IPS-NIHi7 (cell line): ENCODE data around the gene CFAP410.
"Not testable (repeated sequence)": the region's sequence is repeated elsewhere in the genome, so short reads cannot be mapped to it uniquely, and the experiment has no call there.

ENCODE experiments used
- DNase-seq: peaks from one replicate; pipeline ENCODE4 v3.0.0; 2012; ENCODE audit warnings: mixed read lengths; ENCODE audit errors: extremely low spot score

Gene CFAP410

DNA sequence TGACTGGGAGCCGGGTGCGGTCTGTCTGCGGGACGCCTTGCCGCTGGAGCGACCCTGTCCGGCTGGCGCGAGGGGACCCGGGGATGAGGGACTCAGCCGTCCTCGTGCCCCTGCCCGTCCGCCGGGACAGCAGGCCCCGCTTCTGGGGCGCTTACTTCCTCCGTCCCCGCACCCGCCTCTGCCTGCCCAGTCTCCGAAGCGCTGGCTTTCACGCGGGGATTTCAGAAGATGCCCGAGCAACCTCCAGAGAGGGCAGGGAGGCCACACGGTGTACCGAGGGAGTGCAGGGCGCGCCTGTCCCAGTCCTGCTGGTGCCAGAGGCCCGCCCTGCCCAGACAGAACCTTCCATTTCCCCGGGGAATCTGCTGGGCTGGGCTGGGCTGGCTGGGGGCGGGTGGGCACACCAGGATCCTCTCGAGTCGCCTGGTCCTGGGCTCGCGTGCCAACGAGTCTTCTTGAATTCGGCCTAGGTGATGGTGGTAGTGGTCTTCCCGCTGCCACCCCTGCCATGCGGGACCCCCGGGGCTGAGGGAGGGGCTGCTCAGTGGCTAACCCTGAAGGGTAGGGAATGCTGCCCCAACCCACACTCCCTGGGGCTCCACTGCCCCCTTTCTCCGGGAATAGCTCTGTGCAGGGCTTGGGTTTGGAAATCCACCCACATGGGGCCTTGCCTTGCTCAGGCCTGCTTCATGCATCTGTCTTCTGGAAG is 11.7 kb upstream of the CFAP410 start:
- no peak for DNase-seq

DNA sequence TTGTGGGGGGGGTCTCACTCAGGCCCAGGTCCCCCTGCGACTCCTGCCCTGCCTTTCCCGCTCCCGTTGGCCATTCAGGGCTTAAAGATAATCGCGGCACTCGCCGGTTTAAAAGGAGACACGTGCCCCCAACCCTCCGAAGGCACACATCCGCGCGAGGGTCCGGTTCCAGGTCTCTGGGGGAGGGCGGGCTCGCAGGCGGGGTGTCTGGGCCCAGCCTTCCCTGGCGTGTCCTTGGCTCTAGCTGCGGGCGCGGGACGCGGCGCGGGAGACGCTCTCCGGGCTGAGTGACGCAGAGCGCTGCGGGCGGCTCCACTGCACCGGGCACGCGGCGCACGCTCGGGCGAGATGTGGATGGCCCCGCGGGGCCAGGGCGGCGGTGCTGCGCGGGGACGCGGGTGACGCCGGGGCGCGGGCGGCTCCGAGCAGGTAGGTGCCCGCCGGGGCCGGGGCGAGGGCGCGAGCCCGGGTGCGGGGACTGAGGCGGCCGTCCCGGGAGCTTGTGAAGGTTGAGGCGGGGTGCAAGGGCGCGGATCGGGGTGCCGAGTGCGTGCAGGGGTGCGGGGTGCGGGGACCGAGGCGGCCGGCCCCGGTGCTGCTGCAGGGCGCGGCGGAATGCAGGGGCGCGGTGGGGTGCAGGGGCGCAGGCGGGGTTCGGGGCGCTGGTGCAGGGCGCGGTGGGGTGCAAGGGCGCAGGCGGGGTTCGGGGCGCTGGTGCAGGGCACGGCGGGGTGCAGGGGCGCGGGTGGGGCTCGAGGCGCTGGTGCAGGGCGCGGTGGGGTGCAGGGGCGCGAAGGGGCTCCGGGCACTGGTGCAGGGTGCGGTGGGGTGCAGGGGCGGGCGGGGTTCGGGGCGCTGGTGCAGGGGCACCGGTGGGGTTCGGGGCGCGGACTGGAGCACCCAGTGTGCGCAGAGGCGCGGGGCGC is 10.9 kb upstream of the CFAP410 start:
- DNase-seq = no peak

DNA sequence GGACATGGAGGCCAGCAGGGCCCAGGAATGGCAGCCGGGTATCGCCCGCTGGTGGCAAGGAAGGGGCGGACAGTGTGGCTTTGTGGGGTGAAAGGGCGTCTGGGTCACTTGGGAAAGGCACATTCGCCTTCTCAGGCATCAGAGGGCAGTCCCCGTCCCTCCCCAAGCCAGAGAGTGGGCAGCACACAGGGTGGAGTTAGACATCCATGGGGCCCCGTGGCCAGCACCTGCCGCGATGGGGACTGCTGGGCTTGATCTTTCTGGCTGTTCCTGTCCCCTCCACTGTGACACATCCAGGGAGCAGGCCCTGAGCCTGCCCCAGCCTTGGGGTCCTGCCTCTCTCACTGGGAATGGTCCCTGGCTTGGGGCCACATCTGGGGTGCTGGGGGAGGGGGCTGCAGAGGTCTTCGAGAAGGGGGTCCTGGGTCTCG is 10.2 kb upstream of the CFAP410 start:
- no peak for DNase-seq

DNA sequence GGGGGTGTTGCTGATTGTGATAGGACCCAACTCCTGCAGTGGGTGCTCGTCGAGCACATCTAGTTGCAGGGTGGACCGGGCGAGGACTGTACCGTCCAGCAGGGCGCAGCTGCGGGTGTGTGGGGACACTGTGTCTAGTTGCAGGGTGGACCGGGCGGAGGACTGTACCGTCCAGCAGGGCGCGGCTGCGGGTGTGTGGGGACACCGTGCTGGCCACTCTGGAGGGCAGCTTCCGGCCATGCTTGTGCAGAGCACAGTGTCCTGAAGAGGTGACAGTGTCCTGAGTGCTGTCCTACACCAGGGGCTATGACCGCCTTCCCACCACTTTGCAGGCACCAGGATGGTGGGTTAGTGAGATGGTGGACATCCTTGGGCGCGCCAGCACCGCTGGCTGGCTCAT is 9.7 kb upstream of the CFAP410 start:
- DNase-seq = no peak

DNA sequence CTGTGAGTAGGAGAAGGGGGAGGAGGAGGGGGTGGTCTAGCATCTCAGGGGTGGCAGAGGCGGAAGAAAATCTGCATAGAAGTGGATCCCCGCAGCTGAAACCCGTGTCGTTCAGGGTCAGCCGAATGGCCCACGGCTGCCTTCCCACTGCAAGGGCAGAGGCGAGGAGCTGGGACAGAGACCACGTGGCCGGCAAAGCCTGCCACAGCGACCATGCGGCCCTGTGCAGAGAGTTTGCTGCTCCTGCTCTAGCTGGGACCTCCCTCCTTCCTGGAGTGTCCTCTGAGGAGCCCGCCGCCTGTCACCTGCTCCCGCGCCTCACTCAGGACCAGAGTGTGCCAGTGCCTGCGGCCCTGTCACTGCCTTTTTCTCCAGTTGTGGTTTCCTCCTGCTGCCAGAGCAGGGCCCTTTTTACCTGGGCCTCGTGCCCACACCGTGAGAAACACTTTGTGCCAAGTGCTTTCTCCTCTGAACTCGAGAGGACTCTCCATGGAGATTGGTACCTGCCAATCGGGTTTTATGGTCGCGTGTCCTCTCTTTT is 8.8 kb upstream of the CFAP410 start:
- no peak for DNase-seq

DNA sequence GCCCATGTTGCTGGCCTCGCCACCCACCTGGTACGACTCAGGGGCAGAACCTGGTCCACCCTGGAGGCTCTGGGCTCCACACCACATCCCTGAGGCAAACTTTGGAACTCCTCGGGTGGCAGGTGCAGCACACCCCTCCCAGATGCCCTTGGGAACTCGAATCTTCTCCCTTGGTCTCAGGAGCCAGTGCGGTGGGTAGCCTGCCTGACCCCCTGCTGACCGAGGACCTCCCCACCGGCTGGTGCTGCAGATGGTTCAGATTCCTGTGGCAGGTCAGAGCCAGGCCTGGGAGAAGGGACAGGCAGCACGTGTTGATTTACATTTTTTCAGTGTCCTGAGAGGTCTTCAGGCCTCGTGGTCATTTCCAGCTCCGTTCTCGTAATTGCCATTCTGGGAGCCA is 6.3 kb upstream of the CFAP410 start:
- no peak for DNase-seq

DNA sequence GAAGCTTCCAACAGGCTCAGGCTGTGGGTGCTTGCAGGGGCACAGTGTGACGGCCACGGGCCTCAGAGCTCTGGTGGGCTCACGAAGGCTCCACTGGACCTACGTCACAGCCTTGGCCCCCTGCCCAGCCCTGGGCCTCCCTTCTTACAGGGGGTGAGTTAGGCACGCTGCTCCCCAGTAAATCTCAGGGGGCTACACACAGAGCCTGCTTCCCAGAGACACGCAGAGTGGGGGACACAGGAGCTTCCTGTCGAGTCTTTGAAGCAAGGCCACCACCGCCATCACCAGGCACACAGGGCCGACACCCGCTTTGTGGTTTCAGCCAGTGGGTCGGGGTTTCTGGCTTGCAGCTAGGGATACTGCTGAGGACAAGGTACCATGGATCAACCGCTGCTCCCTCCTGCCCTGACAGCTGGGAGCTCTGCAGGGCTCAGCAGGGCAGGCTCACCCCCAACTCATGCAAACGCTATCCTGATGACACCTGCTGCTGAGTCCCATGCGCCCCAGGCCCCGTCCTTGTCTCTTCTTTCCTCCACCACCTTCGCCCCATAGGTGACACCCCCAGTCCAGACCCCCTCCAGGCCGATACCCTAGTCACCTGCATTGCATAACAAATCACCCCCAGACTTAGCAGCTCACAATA is 5.5 kb upstream of the CFAP410 start:
- no peak for DNase-seq

DNA sequence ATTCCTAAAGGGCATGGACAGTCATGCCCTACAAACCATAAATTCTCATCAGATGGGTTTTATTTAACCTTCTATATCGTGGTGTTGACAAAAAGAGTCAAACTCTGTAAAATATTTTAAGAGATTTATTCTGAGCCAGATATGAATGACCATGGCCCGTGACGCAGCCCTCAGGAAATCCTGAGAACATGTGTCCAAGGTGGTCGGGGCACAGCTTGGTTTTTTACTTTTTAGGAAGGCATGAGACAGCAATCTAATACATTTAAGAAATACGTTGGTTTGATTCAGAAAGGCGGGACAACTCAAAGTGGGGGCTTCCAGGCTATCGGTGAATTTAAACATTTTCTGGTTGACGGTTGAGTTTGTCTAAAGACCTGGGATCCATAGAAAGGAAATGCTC is 3.8 kb upstream of the CFAP410 start:
- DNase-seq = not testable (repeated sequence)

DNA sequence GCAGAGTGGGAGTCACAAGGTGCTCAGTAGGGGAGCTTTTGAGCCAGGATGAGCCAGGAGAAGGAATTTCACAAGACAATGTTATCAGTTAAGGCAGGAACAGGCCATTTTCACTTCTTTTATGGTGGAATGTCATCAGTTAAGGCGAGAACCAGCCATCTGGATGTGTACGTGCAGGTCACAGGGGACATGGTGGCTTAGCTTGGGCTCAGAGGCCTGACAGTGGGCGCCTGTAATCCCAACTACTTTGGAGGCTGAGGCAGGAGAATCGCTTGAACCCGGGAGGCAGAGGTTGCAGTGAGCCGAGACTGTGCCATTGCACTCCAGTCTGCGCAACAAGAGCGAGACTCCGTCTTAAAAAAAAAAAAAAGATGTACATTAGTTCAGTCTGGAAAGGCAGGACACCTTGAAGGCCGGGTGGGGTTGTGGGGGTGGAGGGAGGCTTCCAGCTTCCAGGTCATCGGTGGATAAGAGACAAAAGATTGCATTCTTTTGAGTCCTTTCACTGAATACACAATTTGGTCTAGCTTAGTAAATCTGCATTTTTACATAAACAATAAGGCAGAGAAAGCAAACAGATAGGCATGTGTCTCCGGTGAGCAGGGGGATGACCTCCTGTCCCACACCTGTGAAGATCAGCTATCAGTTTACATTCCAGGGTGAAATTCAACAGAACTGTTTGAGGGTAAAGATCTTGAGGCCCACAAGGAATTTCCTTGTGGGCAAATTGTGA is 2.7 kb upstream of the CFAP410 start:
- DNase-seq = not testable (repeated sequence)

DNA sequence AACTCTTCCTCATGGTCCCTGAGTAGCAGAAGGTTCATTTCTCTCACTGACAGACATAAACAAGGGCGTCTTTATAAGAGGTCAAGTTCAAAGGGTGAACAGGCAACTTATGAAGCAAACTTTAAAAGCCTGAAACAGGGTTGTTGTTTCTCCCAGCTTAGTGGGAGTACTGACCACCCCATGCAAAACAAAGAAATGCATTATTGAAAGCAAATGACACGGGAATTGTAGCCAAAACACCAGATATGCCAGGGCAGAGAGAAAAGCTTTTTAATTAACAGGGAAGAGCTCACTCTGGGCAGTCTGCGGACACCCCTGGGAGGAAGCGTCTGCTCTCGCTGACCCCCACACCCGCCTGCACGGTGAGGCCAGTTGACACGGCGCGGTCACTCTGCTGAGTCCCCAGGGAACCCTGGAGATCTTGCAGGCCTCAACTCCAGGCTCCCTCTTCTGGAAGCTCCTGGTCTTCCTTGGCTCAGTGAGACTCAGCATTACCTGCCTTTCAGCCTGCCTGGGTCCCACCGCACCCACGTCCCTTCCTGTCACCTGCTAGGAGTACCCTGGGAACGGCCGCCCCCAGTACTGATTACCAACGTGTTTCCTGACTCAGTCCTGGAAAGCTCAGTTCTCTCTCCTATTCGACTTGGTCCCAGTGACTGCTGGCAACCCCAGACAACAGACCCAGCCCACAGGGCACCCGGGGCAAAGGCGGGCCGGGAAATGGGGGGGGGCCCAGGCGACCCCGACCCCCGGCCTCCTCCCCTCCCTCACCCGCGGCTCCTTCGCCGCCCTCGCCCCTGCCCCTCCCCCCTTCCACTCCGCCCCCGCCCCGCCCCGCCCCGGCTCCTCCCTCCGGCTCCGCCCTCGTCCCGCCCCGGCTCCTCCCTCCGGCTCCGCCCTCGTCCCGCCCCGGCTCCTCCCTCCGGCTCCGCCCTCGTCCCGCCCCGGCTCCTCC is 972 bp downstream of the CFAP410 start:
- peak; percentile 73 for DNase-seq

DNA sequence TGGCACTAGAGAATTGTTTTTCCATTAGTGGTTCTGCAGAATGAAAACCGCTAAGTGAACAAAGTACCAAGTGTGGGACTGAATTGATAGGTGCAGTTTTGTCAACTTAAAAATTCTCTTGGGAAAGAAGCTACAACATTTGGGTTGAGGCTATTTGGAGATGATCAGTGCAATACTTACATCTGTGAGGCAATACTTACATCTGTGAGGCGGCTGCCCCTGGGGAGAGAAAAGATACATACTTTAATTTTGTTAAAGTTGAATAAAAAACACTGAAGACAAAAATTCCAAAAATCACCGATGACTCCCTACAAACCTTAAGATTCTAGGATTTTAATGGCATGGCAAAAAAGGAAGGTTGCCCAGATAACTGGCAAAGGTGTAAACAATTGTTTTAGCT is 1.7 kb downstream of the CFAP410 start:
- no peak for DNase-seq

DNA sequence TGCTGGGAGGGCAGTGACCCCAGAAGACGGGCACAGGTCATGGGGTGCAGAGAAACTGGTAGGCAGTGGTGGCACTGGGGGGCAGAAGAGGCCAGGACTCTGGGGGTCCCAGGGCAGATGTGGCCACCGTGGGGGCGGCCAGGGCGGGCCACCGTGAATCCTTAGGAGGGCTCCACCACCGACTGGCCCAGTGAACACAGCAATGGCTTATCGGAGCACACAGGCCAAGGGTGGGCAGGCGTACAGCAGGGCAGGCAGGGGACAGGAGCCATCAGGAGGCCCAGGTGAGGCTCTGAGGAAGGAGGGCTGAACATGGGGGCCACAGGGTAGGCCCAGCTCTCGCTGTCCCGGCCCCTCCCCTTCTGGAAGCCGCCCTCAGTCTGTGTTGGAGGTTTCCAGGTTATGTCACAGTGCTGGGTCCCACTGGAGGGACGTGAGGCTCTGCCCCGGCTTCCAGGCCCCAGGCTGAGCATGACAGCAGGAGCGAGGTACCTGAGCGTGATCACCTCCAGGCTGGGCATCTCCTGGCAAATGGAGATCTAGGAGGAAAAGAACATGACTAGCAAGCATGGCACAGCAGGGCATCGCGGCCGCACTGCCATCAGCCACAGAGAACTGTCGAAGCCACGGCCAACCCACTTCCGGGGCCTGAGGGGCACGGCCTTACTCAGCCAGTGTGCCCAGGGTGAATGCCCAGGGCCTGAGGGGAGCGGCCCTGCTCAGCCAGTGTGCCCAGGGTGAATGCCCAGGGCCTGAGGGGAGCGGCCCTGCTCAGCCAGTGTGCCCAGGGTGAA is 3.7 kb downstream of the CFAP410 start:
- no peak for DNase-seq

DNA sequence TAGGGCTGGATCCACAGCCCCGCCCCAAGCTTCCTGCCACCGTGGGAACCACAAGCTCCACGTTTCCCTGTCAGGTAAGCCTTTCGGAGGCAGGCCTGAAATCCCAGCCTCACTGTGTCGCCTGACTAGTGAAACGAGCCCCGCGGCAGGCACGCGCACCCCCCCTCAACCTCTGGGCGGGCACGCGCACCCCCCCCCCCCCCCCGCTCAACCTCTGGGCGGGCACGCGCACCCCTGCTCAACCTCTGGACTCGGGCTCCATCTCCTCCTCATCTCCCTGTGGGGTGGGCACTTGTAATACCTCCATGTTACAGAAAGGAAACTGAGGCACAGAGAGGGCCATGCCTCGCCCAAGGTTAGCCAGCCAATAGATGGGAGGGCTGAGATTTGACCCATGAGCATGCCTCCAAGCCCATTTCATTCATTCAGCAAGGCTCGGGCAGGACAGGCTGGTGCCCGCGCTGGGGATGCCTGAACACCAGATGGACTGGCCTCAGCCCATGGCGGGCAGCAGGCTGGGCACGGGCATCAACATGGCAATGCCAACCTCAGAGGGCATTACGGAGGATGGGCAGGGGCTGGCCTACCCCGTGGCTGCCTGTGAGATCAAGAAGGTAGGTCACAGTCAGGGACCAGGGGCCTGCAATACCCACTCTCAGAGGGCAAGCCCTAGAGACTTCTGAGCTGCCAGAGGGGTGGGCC is 4.7 kb downstream of the CFAP410 start:
- DNase-seq = no peak

DNA sequence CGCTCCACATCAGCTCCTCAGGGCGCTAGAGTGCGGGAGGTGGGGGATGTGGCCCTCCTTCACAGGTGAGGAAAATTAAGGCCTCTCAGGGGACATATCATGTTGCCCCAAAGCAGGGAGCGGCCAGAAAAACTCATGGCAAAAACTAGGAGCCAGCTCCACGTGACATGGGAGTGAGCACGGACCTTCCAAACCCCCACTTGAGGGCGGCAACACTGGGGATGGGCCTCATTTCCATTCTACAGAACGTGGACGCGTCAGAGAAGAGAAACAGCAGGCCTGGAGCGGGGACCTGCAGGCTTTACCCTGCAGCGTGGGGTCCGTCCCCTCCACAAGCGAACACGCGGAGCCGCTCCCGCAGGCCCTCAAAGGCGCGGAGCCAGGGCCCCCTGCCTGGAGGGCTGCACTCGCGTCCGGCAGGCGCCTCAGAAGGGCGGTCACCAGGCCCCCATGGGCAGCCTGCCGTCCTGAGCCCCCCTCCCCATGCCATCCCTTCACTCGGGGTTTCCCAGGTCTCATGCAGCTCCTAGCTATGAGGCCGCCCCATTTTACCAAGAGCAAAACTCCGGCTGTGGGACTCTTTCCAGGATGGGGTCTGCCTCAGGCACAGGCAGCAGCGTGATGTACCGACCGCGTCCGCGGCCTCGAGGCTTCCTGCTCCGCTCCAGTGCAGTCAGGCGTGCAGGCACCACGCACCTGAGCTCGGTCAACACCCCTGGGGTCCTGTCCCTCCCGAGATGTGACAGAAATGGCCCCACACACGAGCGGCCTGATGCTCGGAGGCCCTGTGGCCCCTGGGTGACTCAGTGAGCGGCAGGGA is 5.5 kb downstream of the CFAP410 start:
- no peak for DNase-seq

DNA sequence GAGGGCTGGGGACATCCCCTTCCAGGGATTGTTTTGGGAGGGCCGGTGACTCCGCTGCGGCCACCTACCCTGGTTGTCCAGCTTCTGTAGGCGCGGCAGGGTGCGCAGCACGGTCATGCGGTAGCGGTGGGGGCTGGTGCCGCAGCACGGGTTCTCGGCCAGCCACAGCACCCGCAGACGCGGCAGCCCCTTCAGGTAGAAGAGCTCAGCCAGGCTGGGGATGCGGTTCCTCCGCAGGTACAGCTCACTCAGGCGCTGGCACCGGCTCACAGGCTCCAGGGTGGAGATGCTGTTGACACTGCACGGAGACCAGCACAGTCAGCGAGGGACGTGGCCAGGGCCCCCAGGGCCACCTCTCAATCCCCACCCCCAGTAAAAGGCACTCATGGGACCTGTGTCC is 6.2 kb downstream of the CFAP410 start:
- no peak for DNase-seq

DNA sequence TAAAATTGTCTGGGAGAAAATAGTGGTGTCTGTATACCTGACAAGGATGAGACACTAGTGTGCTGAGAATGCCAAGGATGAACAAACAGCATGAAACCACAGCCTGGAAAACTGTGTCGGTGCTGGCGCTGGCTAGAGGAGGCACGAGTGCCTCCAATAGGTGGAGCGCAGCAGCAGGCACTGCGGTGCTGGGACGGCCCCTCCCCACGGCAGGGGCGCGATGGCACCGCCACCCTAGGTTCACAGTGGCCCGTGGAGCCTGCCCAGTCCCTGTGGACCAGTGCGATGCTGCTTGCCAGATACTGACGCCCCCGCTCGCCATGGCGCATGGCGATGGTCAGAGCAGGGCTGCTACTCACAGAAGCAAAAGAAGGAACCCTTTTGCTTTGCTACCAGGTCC is 6.8 kb downstream of the CFAP410 start:
- peak; percentile 65 for DNase-seq

DNA sequence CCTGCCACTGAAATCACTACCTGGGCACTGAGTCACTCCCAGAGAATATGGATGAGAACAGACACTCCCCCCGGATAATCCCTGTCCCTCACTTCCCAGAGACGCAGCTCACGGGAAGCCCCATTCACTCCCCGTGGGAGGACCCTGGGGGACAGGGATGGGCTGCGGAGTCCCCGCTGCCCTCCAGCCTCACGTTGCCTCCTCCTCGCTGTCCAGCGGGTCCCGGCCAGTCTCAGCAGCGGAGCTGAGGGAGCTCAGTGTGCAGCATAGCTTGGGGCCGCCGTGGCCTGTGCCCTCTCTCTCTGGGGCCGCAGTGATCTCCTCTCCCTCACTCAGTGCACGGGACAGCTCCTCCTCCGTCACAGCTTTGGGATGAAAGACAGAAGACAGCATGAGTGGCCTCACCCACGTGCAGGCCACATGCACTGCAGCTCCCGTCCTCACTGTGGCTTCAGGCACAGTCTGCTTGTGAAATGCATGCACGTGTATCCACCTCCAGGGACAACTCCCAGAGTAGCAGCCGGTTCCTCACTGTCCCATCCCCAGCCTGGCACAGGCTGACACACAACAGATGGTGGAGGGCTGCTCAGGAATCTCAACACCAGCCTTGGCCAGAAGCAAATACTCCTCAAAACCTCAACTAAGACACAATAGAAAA is 7.4 kb downstream of the CFAP410 start:
- no peak for DNase-seq

DNA sequence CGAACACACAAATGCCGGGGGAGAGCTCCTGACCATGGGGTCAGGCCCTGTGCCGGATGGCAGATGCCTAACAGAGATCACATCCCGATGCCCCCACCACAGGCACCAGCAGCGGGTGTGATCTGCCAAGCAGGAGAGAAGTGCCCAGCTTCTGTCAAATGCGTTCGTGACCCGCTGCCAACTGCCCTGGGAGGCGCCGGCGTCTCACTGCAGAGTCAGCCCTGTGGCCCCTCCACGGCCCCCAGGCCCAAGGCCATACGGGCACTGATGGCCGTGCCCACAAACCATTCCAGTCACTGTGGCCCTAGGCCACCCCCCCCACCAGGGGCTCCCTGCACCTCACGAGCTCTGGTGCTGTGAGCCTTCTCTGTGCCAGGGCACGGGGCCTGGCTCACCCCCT is 8.0 kb downstream of the CFAP410 start:
- DNase-seq = no peak
